Measurements from ENCODE around the gene TSHZ3. TPM values are rescaled to one million over a fixed set of nuclear protein-coding genes. Genes with fewer than 3 reads are reported as not detected.
A peak's percentile ranks its signal among the peaks of the same experiment; 100 is the strongest.

TSHZ3 gene
- total RNA-seq, 1 donor from 2014 or later = 3.0 TPM

DNA sequence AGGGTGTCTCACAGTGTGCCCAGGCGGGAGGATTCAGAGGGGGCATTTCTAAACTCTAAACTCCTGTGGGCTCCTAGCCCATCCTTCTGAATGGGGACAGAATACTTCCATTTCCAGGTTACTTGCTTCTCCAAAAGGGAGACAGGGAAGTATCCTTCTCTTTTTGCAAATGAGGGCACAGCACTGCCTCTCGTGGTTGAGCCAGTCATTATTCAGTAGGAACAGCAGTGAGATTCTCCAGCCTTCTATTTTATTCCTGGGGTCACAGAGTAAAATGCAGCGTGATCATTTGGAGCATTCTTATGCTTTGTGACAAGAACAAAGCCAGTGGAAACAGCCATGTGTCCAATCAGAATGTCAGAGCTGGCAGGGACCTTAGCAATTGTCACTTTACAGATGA lies 15.7 kb upstream of the TSHZ3 start:
- Mint-ChIP-seq H3K4me1 (no peaks in the 10 kb centered on the region), H3K27me3 (ENCODE audit: low read depth) (peaks cover 66% of the 10 kb centered on the region), H3K4me3 (no peak overlapping the region), H3K36me3 (ENCODE audit: low read depth) (no peaks in the 10 kb centered on the region), H3K9me3 (no peaks in the 10 kb centered on the region), H3K27ac (ENCODE audit: unreplicated experiment) (no peak overlapping the region)
- TF ChIP-seq, protein P1, sequence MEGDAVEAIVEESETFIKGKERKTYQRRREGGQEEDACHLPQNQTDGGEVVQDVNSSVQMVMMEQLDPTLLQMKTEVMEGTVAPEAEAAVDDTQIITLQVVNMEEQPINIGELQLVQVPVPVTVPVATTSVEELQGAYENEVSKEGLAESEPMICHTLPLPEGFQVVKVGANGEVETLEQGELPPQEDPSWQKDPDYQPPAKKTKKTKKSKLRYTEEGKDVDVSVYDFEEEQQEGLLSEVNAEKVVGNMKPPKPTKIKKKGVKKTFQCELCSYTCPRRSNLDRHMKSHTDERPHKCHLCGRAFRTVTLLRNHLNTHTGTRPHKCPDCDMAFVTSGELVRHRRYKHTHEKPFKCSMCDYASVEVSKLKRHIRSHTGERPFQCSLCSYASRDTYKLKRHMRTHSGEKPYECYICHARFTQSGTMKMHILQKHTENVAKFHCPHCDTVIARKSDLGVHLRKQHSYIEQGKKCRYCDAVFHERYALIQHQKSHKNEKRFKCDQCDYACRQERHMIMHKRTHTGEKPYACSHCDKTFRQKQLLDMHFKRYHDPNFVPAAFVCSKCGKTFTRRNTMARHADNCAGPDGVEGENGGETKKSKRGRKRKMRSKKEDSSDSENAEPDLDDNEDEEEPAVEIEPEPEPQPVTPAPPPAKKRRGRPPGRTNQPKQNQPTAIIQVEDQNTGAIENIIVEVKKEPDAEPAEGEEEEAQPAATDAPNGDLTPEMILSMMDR (conservative IDR thresholded peaks at IDR 0.05) = no peak
- no peak for DNase-seq (ENCODE audit: low read depth, low spot score)

- H3K9me3 Mint-ChIP-seq = no peaks in the 10 kb centered on the region
- H3K4me1 Mint-ChIP-seq = no peaks in the 10 kb centered on the region
Measured at GRCh38 chr19:31361728-31362127, 12.5 kb upstream of the TSHZ3 start.

GRCh38 chr19:31357315-31357673 lies 8.1 kb upstream of the TSHZ3 start:
- H3K9me3 Mint-ChIP-seq = no peaks in the 10 kb centered on the region

More at GRCh38 chr19:31361728-31362127, 12.5 kb upstream of the TSHZ3 start:
- no peak for DNase-seq (ENCODE audit: low read depth, low spot score)
- TF ChIP-seq, protein P1 (conservative IDR thresholded peaks at IDR 0.05) = no peak
- Mint-ChIP-seq H3K36me3 (ENCODE audit: low read depth) (no peaks in the 10 kb centered on the region), H3K4me3 (no peak overlapping the region), H3K27ac (ENCODE audit: unreplicated experiment) (no peak overlapping the region), H3K27me3 (ENCODE audit: low read depth) (peaks cover 91% of the 10 kb centered on the region)

DNA sequence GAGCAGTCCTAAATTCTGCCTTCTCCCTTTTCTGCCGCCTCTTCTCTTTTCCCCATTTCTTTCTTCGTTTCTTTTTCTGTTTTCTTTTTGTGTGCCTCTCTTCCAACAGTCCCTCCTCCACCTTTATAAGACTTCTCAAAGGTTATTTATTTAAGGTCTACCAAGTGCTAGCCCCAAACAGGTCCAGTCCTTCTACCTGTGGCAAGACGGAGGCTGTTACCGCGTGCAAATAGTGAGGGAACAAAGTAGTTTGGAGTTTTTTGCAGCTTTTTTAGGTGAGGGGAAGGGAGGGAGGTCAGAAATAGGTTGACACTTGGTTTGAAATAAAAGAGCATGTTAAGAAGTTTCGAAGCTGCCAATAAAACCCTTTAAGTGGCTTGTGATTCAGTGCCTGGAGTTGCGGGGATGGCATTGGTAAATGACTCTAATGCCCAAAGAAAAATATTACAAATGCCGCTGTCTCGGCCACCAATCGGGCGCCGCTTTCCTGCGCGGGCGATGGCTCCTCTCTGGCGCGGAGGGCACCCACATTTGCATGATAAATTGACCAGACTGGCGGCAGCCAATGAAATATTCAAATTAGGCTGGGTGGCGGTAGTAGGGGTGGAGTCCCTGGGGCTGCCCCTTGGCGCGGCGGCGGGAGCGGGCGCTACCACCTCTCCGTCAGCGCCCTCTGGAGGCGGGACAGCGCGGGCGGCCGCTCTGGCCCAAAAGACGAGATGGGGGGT lies 7.5 kb upstream of the TSHZ3 start:
- peaks cover 9% of the 10 kb centered on the region for H3K4me1 Mint-ChIP-seq
- H3K27me3 Mint-ChIP-seq (ENCODE audit: low read depth) = peaks cover 100% of the 10 kb centered on the region
- no peaks in the 10 kb centered on the region for H3K9me3 Mint-ChIP-seq
- no peak overlapping the region for H3K27ac Mint-ChIP-seq (ENCODE audit: unreplicated experiment)
- no peak overlapping the region for H3K4me3 Mint-ChIP-seq
- H3K36me3 Mint-ChIP-seq (ENCODE audit: low read depth) = no peaks in the 10 kb centered on the region
- TF ChIP-seq, protein P1 (conservative IDR thresholded peaks at IDR 0.05) = peak; percentile 56
- DNase-seq (ENCODE audit: low read depth, low spot score) = no peak

More at GRCh38 chr19:31357315-31357673, 8.1 kb upstream of the TSHZ3 start:
- H3K36me3 Mint-ChIP-seq (ENCODE audit: low read depth) = no peaks in the 10 kb centered on the region
- no peak for DNase-seq (ENCODE audit: low read depth, low spot score)
- H3K27me3 Mint-ChIP-seq (ENCODE audit: low read depth) = peaks cover 99% of the 10 kb centered on the region
- no peak overlapping the region for H3K4me3 Mint-ChIP-seq
- no peak overlapping the region for H3K27ac Mint-ChIP-seq (ENCODE audit: unreplicated experiment)
- H3K4me1 Mint-ChIP-seq = peaks cover 4% of the 10 kb centered on the region
- TF ChIP-seq, protein P1 (conservative IDR thresholded peaks at IDR 0.05) = peak; percentile 35

DNA sequence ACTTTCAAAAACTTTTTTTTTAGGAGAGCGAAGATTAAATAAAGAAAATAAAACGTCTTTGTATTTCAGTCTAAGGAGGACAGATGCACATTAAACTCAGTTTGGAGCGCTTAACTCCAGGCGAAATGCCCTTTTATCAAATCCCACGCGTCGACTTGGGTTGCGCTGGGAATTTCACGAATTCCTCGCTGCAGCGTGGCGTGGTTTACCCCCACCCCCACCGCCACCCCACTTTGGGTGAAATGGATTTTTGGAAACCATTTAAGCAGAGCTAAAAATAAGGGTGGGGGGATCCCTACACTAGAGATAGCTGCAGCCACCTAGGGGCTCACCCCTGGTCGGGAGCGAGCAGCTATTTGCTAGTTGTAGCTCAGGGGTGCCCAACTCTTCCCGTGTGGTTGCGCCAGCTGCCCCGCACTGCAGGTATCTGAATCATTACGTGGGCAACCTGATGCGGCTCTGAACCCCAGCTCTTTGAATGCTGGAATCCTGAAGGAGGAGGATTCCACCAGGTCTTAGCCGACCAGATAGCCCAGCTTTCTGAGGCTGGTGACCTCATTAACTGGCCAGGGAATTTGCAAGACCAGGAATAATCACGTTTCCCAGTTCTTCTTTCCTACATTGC lies 6.5 kb upstream of the TSHZ3 start:
- Mint-ChIP-seq H3K4me1 (peaks cover 9% of the 10 kb centered on the region), H3K27me3 (ENCODE audit: low read depth) (peaks cover 98% of the 10 kb centered on the region), H3K4me3 (no peak overlapping the region), H3K36me3 (ENCODE audit: low read depth) (no peaks in the 10 kb centered on the region), H3K27ac (ENCODE audit: unreplicated experiment) (no peak overlapping the region), H3K9me3 (no peaks in the 10 kb centered on the region)
- TF ChIP-seq, protein P1 (conservative IDR thresholded peaks at IDR 0.05) = no peak
- no peak for DNase-seq (ENCODE audit: low read depth, low spot score)
